ENCODE measurements around the gene NUDCD3.

DNA sequence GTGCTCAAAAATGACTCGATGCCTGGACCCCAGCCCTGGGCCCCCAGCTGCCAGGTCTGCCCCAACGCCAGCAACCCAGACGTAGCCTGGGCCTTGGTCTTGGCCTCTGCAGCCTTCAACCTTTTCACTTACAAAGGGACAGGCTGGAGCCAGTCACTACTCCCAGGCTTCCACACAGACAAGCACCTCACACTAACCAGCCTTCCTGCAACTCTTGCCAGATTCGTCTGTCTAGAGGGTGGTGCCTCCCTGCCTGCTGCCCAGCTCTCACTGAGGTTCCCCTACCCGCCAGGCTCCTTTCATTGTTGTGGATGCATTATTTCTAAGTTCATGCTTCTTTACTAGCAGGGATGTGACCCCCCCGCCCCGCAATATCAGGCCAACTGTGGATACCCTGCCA lies 56.3 kb downstream of the NUDCD3 start:
- TF ChIP-seq EZH2 (IDR thresholded peaks at IDR 0.05) (no peak), EZH2phosphoT487 (IDR thresholded peaks at IDR 0.05; ENCODE audit: borderline replicate concordance) (no peak)
